OCI-LY3 (cell line): Measurements from ENCODE around the gene ZNF613.

Experiments used
- CTCF ChIP-seq: fragments of 200-600, 300-600 bp; sonication (generic); IDR thresholded peaks from 2 replicates; pipeline ENCODE4 v1.5.1; 2014; ENCODE audit warnings: antibody characterized with exemption, low read length, low read depth
- EZH2phosphoT487 ChIP-seq: fragments of 200-600 bp; shearing (Covaris generic); IDR thresholded peaks from 2 replicates; pipeline ENCODE4 v1.6.1; 2018; ENCODE audit warnings: antibody characterized with exemption, mixed run types, low read depth

- TF ChIP-seq CTCF (no peak), EZH2phosphoT487 (no peak)
Measured at GRCh38 chr19:51965583-51965982, 38.3 kb downstream of the ZNF613 start.
